HepG2 (cell line): ENCODE measurements around the gene ISOC2. TPM values are rescaled to one million over a fixed set of nuclear protein-coding genes. Genes with fewer than 3 reads are reported as not detected.

Experiments
- ARID5B ChIP-seq: IDR thresholded peaks from 2 replicates; pipeline ENCODE4 v1.4.0; 2020; ENCODE audit warnings: mild to moderate bottlenecking, missing genetic modification reagents
- ATF7 ChIP-seq, 2 experiments: fragments of 450-650 bp in 1 of 2; sonication (generic) in 1 of 2; formaldehyde crosslinking in 1 of 2; IDR thresholded peaks; 2 replicates each; pipeline versions ENCODE4 v1.4.0 to v1.6.1; 2016 to 2020; ENCODE audit warnings: antibody characterized with exemption in 1 of 2, mild to moderate bottlenecking in 1 of 2, missing genetic modification reagents in 1 of 2
- ATF7-NPFF ChIP-seq: sonication (generic); formaldehyde crosslinking; IDR thresholded peaks from 2 replicates; pipeline ENCODE4 v1.8.1; 2023; ENCODE audit warnings: mild to moderate bottlenecking, low read depth, missing genetic modification reagents, moderate library complexity
- ELF1 ChIP-seq: sonication (generic); formaldehyde crosslinking; IDR thresholded peaks from 2 replicates; pipeline ENCODE4 v1.4.0; 2020; ENCODE audit warnings: missing genetic modification reagents
- HNF4G ChIP-seq, 2 experiments: sonication (generic) in 1 of 2; formaldehyde crosslinking in 1 of 2; IDR thresholded peaks; 2 replicates each; pipeline versions ENCODE4 v1.4.0 to v1.6.1; 2011 to 2020; ENCODE audit warnings: borderline replicate concordance in 2 of 2, low read depth in 2 of 2, mild to moderate bottlenecking in 2 of 2, low read length in 1 of 2, missing genetic modification reagents in 1 of 2, moderate library complexity in 1 of 2
- HNRNPLL ChIP-seq: fragments of 200-400 bp; formaldehyde crosslinking; IDR thresholded peaks from 2 replicates; pipeline ENCODE4 v1.6.1; 2017; ENCODE audit warnings: mild to moderate bottlenecking, low read depth, low read length; ENCODE audit not compliant: poor library complexity, severe bottlenecking
- HOXA9 ChIP-seq: sonication (generic); formaldehyde crosslinking; IDR thresholded peaks from 2 replicates; pipeline ENCODE4 v1.8.1; 2022; ENCODE audit warnings: missing genetic modification reagents, mild to moderate bottlenecking, moderate library complexity, borderline replicate concordance
- KLF6 ChIP-seq: IDR thresholded peaks from 2 replicates; pipeline ENCODE4 v1.8.0; 2016; ENCODE audit warnings: missing biosample characterization, missing genetic modification reagents
- THAP11 ChIP-seq: IDR thresholded peaks from 2 replicates; pipeline ENCODE4 v1.6.1; 2016; ENCODE audit warnings: missing biosample characterization, missing genetic modification reagents
- ZBTB25 ChIP-seq: IDR thresholded peaks from 2 replicates; pipeline ENCODE4 v1.6.1; 2018; ENCODE audit warnings: missing genetic modification reagents
- ZFY ChIP-seq: sonication (generic); formaldehyde crosslinking; IDR thresholded peaks from 2 replicates; pipeline ENCODE4 v1.4.0; 2020; ENCODE audit warnings: missing genetic modification reagents
- ZNF251 ChIP-seq: sonication (generic); formaldehyde crosslinking; IDR thresholded peaks from 2 replicates; pipeline ENCODE4 v1.9.0; 2021; ENCODE audit warnings: mild to moderate bottlenecking, missing genetic modification reagents
- ZNF382 ChIP-seq: sonication (generic); formaldehyde crosslinking; IDR thresholded peaks from 2 replicates; pipeline ENCODE4 v1.5.0; 2020; ENCODE audit warnings: missing genetic modification reagents, mild to moderate bottlenecking, borderline replicate concordance
- ZNF562 ChIP-seq: sonication (generic); formaldehyde crosslinking; IDR thresholded peaks from 2 replicates; pipeline ENCODE4 v1.8.0; 2022; ENCODE audit warnings: missing genetic modification reagents, borderline replicate concordance
- ZNF574 ChIP-seq: sonication (generic); formaldehyde crosslinking; IDR thresholded peaks from 2 replicates; pipeline ENCODE4 v1.4.0; 2020; ENCODE audit warnings: missing genetic modification reagents
- ZNF710 ChIP-seq: sonication (generic); formaldehyde crosslinking; IDR thresholded peaks from 2 replicates; pipeline ENCODE4 v1.5.0; 2020; ENCODE audit warnings: mild to moderate bottlenecking, missing genetic modification reagents, borderline replicate concordance
- polyA plus RNA-seq, 8 experiments: library from polyadenylated mRNA; depleted of rRNA in 3 of 8; stranded (reverse) in 7 of 8; unstranded in 1 of 8; fragments of >200 nt; fragmentation: Illumina TruSeq in 4 of 8; extraction: Trizol in 4 of 8; gene quantifications; 2 replicates each; pipeline versions ENCODE4 v1.2.1 to v1.2.3, GENCODE V29; 2011 to 2016; ENCODE audit warnings: low read depth in 4 of 8, missing spikeins in 1 of 8, mixed read lengths in 1 of 8; ENCODE audit not compliant: insufficient read depth in 1 of 8
- total RNA-seq, 5 experiments: library from RNA; depleted of rRNA; stranded (reverse); fragments of >200 nt; fragmentation: Illumina TruSeq; extraction: Trizol; gene quantifications; 2 replicates each; pipeline ENCODE4 v1.2.3, GENCODE V29; 2016; ENCODE audit warnings: low read depth in 1 of 5

Gene ISOC2
- total and polyA plus RNA-seq, 2 of the 13 experiments (the other 11 are each of a cell fraction or from before 2014, with no cell fraction given) = 76.8 to 105 TPM

- TF ChIP-seq ARID5B (CRISPR knock-in tag) = peak; percentile 40
- peak; percentile 28; the same call in 1 of the 2 replicates for TF ChIP-seq ATF7 (IDR thresholded peaks at IDR 0.05)
- no peak for TF ChIP-seq ATF7 (CRISPR knock-in tag; IDR thresholded peaks at IDR 0.05)
- TF ChIP-seq ZNF710 (CRISPR knock-in tag) = no peak
- TF ChIP-seq ZNF251 (CRISPR knock-in tag) = no peak
- no peak for TF ChIP-seq ZNF382 (CRISPR knock-in tag)
- peak; percentile 54; the same call in 1 of the 2 replicates for TF ChIP-seq ZBTB25
- TF ChIP-seq ZFY (CRISPR knock-in tag) = peak; percentile 46; the same call in 1 of the 2 replicates
- TF ChIP-seq THAP11 (CRISPR knock-in tag) = peak; percentile 73
- peak; percentile 75; the same call in 1 of the 2 replicates for TF ChIP-seq KLF6 (CRISPR knock-in tag)
- TF ChIP-seq ELF1 = peak; percentile 80
- TF ChIP-seq ATF7-NPFF = peak; percentile 43; the same call in 1 of the 2 replicates
- TF ChIP-seq ZNF574 = peak; percentile 70; the same call in 1 of the 2 replicates
- TF ChIP-seq ZNF562 = 0 out of 2 replicates have a peak, but pooled peaks have one; percentile 54
- TF ChIP-seq HNF4G (IDR thresholded peaks at IDR 0.05; ENCODE audit: borderline replicate concordance, low read depth, low read length) = no peak
- 0 out of 2 replicates have a peak, but pooled peaks have one; percentile 22 for TF ChIP-seq HNF4G (CRISPR knock-in tag; IDR thresholded peaks at IDR 0.05; ENCODE audit: borderline replicate concordance, low read depth)
- peak; percentile 55 for TF ChIP-seq HNRNPLL
- TF ChIP-seq HOXA9 (CRISPR knock-in tag) = 0 out of 2 replicates have a peak, but pooled peaks have one; percentile 44
These were observed 42.2 kb upstream of the ISOC2 start (continued) for GRCh38 chr19:55503502-55504251.
